ENCODE results near the gene ATP11B. TPM values are rescaled to one million over a fixed set of nuclear protein-coding genes. Genes with fewer than 3 reads are reported as not detected.

Gene ATP11B
- total RNA-seq, 2 donors from 2014 or later: 100 to 129 TPM

GRCh38 chr3:182904164-182904563, 110.9 kb downstream of the ATP11B start:
- H3K9ac ChIP-seq (ENCODE audit: low read depth in 2 of 2, low read length in 2 of 2): no peak overlapping the region
- no peak overlapping the region for H3K4me3 ChIP-seq
- TF ChIP-seq, protein P1, sequence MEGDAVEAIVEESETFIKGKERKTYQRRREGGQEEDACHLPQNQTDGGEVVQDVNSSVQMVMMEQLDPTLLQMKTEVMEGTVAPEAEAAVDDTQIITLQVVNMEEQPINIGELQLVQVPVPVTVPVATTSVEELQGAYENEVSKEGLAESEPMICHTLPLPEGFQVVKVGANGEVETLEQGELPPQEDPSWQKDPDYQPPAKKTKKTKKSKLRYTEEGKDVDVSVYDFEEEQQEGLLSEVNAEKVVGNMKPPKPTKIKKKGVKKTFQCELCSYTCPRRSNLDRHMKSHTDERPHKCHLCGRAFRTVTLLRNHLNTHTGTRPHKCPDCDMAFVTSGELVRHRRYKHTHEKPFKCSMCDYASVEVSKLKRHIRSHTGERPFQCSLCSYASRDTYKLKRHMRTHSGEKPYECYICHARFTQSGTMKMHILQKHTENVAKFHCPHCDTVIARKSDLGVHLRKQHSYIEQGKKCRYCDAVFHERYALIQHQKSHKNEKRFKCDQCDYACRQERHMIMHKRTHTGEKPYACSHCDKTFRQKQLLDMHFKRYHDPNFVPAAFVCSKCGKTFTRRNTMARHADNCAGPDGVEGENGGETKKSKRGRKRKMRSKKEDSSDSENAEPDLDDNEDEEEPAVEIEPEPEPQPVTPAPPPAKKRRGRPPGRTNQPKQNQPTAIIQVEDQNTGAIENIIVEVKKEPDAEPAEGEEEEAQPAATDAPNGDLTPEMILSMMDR (IDR thresholded peaks at IDR 0.05): no peak
- no peaks in the 10 kb centered on the region for H3K9me3 ChIP-seq
- H3K36me3 ChIP-seq: peaks cover 9% of the 10 kb centered on the region
- no peak for DNase-seq
- H3K4me1 ChIP-seq: no peaks in the 10 kb centered on the region
- H3K27me3 ChIP-seq: no peaks in the 10 kb centered on the region
- H3K27ac ChIP-seq: no peak overlapping the region
- intact Hi-C loops (cut with DNase I): no loop called here

DNA sequence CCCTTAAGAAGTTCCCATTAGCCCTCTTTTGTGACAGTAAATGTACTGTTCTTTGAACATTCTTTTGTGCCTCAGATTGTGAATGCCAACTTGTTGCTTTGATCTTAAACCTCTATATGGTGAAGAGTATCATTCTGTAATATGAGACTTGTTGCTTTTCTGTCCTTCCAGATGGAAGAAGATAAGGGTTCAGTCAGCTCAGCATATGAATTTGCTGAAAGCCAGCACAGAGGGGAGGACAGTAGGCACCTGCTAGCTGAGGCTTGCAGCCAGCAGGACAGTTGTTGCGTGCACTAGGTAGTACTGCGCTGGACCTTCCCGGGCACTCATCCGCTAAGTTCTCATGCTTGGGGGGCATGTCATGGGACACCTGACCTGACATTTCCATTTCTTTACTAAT, 112.3 kb downstream of the ATP11B start:
- H3K36me3 ChIP-seq: peaks cover 9% of the 10 kb centered on the region

DNA sequence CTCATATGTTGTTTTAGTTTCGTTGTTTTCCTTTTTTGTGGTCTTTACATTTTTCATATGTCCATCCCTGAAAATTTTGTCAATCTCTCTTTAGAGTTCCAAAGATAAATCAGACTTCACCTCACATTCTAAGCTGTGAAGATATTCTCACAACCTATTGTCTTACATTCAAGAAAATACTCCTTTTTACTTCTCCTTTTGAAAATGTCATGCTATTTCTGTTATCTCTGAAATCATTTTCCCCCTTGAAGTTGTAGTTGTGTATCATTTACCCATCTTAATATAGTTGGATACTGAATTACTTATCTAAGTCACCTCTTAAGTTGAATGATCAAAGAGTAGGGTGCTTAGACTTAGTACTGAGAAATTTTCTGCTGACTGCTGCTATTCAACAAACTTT, 112.7 kb downstream of the ATP11B start:
- no peaks in the 10 kb centered on the region for H3K9me3 ChIP-seq
- H3K4me1 ChIP-seq: no peaks in the 10 kb centered on the region
- H3K27me3 ChIP-seq: no peaks in the 10 kb centered on the region
- no peak overlapping the region for H3K4me3 ChIP-seq
- intact Hi-C loops (cut with DNase I): no loop called here
- H3K9ac ChIP-seq (ENCODE audit: low read depth in 2 of 2, low read length in 2 of 2): no peak overlapping the region
- TF ChIP-seq, protein P1 (IDR thresholded peaks at IDR 0.05): no peak
- no peak for DNase-seq
- H3K27ac ChIP-seq: no peak overlapping the region
- H3K36me3 ChIP-seq: peaks cover 9% of the 10 kb centered on the region

More for the DNA sequence above, 112.3 kb downstream of the ATP11B start:
- no peak for DNase-seq
- intact Hi-C loops (cut with DNase I): no loop called here
- Histone ChIP-seq H3K27ac (no peak overlapping the region), H3K9me3 (no peaks in the 10 kb centered on the region), H3K27me3 (no peaks in the 10 kb centered on the region), H3K4me3 (no peak overlapping the region), H3K9ac (ENCODE audit: low read depth in 2 of 2, low read length in 2 of 2) (no peak overlapping the region), H3K4me1 (no peaks in the 10 kb centered on the region)
- TF ChIP-seq, protein P1 (IDR thresholded peaks at IDR 0.05): no peak

GRCh38 chr3:182908471-182908870, 115.2 kb downstream of the ATP11B start:
- H3K9ac ChIP-seq (ENCODE audit: low read depth in 2 of 2, low read length in 2 of 2): no peak overlapping the region
- no peak for DNase-seq
- H3K36me3 ChIP-seq: peaks cover 9% of the 10 kb centered on the region
- TF ChIP-seq, protein P1 (IDR thresholded peaks at IDR 0.05): no peak
- no peak overlapping the region for H3K4me3 ChIP-seq
- H3K4me1 ChIP-seq: no peaks in the 10 kb centered on the region
- intact Hi-C loops (cut with DNase I): no loop called here
- no peaks in the 10 kb centered on the region for H3K27me3 ChIP-seq
- H3K9me3 ChIP-seq: no peaks in the 10 kb centered on the region
- no peak overlapping the region for H3K27ac ChIP-seq

- DNase-seq: no peak
- Histone ChIP-seq H3K27me3 (no peaks in the 10 kb centered on the region), H3K36me3 (peaks cover 9% of the 10 kb centered on the region), H3K9ac (ENCODE audit: low read depth in 2 of 2, low read length in 2 of 2) (no peak overlapping the region), H3K4me1 (no peaks in the 10 kb centered on the region), H3K27ac (no peak overlapping the region), H3K4me3 (no peak overlapping the region), H3K9me3 (no peaks in the 10 kb centered on the region)
- intact Hi-C loops (cut with DNase I): no loop called here
- TF ChIP-seq, protein P1 (IDR thresholded peaks at IDR 0.05): peak; percentile 32
These were observed 116.2 kb downstream of the ATP11B start for GRCh38 chr3:182909318-182910040.
